GM21515 (cell line): ENCODE data around the gene TOB2.
"Not testable (repeated sequence)": the region's sequence is repeated elsewhere in the genome, so short reads cannot be mapped to it uniquely, and the experiment has no call there.

Source experiments
- ATAC-seq: cut with Tn5 transposase; IDR thresholded peaks from one replicate; pipeline ENCODE4 v1.9.1; 2021; ENCODE audit not compliant: unreplicated experiment

The TOB2 gene

GRCh38 chr22:41429951-41430332, 16.7 kb downstream of the TOB2 start:
- no peak for ATAC-seq

GRCh38 chr22:41429232-41429950, 17.2 kb downstream of the TOB2 start:
- no peak for ATAC-seq

GRCh38 chr22:41425660-41426365, 20.8 kb downstream of the TOB2 start:
- ATAC-seq: no peak

- no peak for ATAC-seq
Observed at GRCh38 chr22:41418717-41419116, 27.9 kb downstream of the TOB2 start.

- no peak for ATAC-seq
Observed at GRCh38 chr22:41417622-41418390, 28.8 kb downstream of the TOB2 start.

GRCh38 chr22:41415554-41415953, 31.0 kb downstream of the TOB2 start:
- no peak for ATAC-seq

- no peak for ATAC-seq
Observed at GRCh38 chr22:41411021-41411851, 35.4 kb downstream of the TOB2 start.

- ATAC-seq: no peak
Observed at GRCh38 chr22:41410311-41410751, 36.3 kb downstream of the TOB2 start.

GRCh38 chr22:41408665-41409064, 37.9 kb downstream of the TOB2 start:
- no peak for ATAC-seq

GRCh38 chr22:41407433-41407832, 39.2 kb downstream of the TOB2 start:
- ATAC-seq: no peak

GRCh38 chr22:41406410-41406809, 40.2 kb downstream of the TOB2 start:
- no peak for ATAC-seq

- ATAC-seq: no peak
Observed at GRCh38 chr22:41405588-41405987, 41.0 kb downstream of the TOB2 start.

GRCh38 chr22:41403532-41404318, 42.9 kb downstream of the TOB2 start:
- peak; percentile 64 for ATAC-seq

- ATAC-seq: not testable (repeated sequence)
Observed at GRCh38 chr22:41402851-41403250, 43.8 kb downstream of the TOB2 start.

- no peak for ATAC-seq
Observed at GRCh38 chr22:41401781-41402648, 44.6 kb downstream of the TOB2 start.

GRCh38 chr22:41398921-41399320, 47.7 kb downstream of the TOB2 start:
- ATAC-seq: no peak

- no peak for ATAC-seq
Observed at GRCh38 chr22:41397143-41397811, 49.3 kb downstream of the TOB2 start.

GRCh38 chr22:41395531-41396240, 50.9 kb downstream of the TOB2 start:
- no peak for ATAC-seq
